IMR-90 (cell line): ENCODE data around the gene CAPN9. TPM values are rescaled to one million over a fixed set of nuclear protein-coding genes. Genes with fewer than 3 reads are reported as not detected.

Source experiments
- ATAC-seq: fragments of 200-7000 bp; cut with Tn5 transposase; 2 replicates; pipeline ENCODE4 v1.9.1; 2020; ENCODE audit warnings: low read depth, mild to moderate bottlenecking, moderate library complexity
- BruUV-seq: library from RNA; stranded (reverse); fragments of 400-500 nt; replicated peaks from 2 replicates; lab custom pipeline; 2021; lab: Mats Ljungman, UMichigan
- CTCF ChIA-PET: fragments of 300-600 bp; formaldehyde crosslinking; extraction: SDS; loops from one replicate; lab custom pipeline; 2021; ENCODE audit warnings: antibody characterized with exemption; lab: Yijun Ruan, JAX
- POLR2A ChIA-PET: fragments of 300-600 bp; sonication (Branson Sonifier 250); formaldehyde crosslinking; loops from one replicate; lab custom pipeline; 2022; ENCODE audit warnings: antibody characterized with exemption; ENCODE audit not compliant: unreplicated experiment; lab: Charles Lee
- DNase-seq: peaks from one replicate; pipeline ENCODE4 v3.0.0; 2013
- H2AFZ ChIP-seq: replicated peaks from 2 replicates; pipeline ENCODE3; 2013; ENCODE audit warnings: low read length, mild to moderate bottlenecking; ENCODE audit not compliant: poor library complexity
- H2AK5ac ChIP-seq: 2 replicates; pipeline ENCODE4 v1.6.1; 2013; ENCODE audit warnings: low read depth, low read length, inconsistent platforms
- H2AK9ac ChIP-seq: replicated peaks from 2 replicates; pipeline ENCODE3; 2013; ENCODE audit warnings: mild to moderate bottlenecking, low read depth, low read length, moderate library complexity; ENCODE audit not compliant: poor library complexity
- H2BK120ac ChIP-seq: 2 replicates; pipeline ENCODE4 v1.6.1; 2013; ENCODE audit warnings: low read depth, low read length, inconsistent platforms
- H2BK15ac ChIP-seq: 3 replicates; pipeline ENCODE4 v1.6.1; 2013; ENCODE audit warnings: low read depth, low read length, inconsistent platforms
- H2BK20ac ChIP-seq: 2 replicates; pipeline ENCODE4 v1.6.1; 2013; ENCODE audit warnings: low read depth, mild to moderate bottlenecking, inconsistent platforms, low read length, moderate library complexity
- H2BK5ac ChIP-seq: 2 replicates; pipeline ENCODE4 v1.6.1; 2013; ENCODE audit warnings: mild to moderate bottlenecking, low read depth, low read length, inconsistent platforms; ENCODE audit not compliant: poor library complexity, severe bottlenecking
- H3K14ac ChIP-seq: replicated peaks from 2 replicates; pipeline ENCODE4 v1.6.1; 2013; ENCODE audit warnings: low read depth, low read length, inconsistent platforms
- H3K18ac ChIP-seq: 2 replicates; pipeline ENCODE4 v1.6.1; 2013; ENCODE audit warnings: low read depth, low read length, control low read depth
- H3K23ac ChIP-seq: 2 replicates; pipeline ENCODE4 v1.6.1; 2013; ENCODE audit warnings: low read depth, low read length, inconsistent platforms
- H3K27ac ChIP-seq: 2 replicates; pipeline ENCODE4 v1.5.1; 2013; ENCODE audit warnings: mild to moderate bottlenecking, control low read depth, low read length; ENCODE audit not compliant: insufficient read depth
- H3K27me3 ChIP-seq: 2 replicates; pipeline ENCODE4 v1.6.1; 2013; ENCODE audit warnings: low read length; ENCODE audit not compliant: control insufficient read depth, insufficient read depth
- H3K36me3 ChIP-seq: 2 replicates; pipeline ENCODE4 v1.6.1; 2013; ENCODE audit warnings: low read length, mixed read lengths; ENCODE audit not compliant: control insufficient read depth, insufficient read depth
- H3K4ac ChIP-seq: 2 replicates; pipeline ENCODE4 v1.6.1; 2013; ENCODE audit warnings: low read depth, low read length, inconsistent platforms
- H3K4me1 ChIP-seq: 2 replicates; pipeline ENCODE4 v1.6.1; 2013; ENCODE audit warnings: low read length, mixed read lengths; ENCODE audit not compliant: control insufficient read depth, insufficient read depth
- H3K4me2 ChIP-seq: 2 replicates; pipeline ENCODE4 v1.6.1; 2013; ENCODE audit warnings: low read depth, mild to moderate bottlenecking, control low read depth, low read length, moderate library complexity
- H3K4me3 ChIP-seq: 2 replicates; pipeline ENCODE4 v1.5.1; 2013; ENCODE audit warnings: low read depth, mild to moderate bottlenecking, control low read depth, low read length, moderate library complexity; ENCODE audit not compliant: insufficient read depth
- H3K56ac ChIP-seq: 2 replicates; pipeline ENCODE4 v1.6.1; 2013; ENCODE audit warnings: low read length, inconsistent platforms; ENCODE audit not compliant: insufficient read depth; ENCODE audit errors: extremely low read depth
- H3K79me1 ChIP-seq, 2 experiments: 2 replicates each; pipeline ENCODE4 v1.6.1; 2013; ENCODE audit warnings: low read length in 2 of 2, inconsistent platforms in 1 of 2, low read depth in 1 of 2
- H3K9ac ChIP-seq: 2 replicates; pipeline ENCODE4 v1.6.1; 2013; ENCODE audit warnings: low read depth, low read length, control low read depth
- H3K9me1 ChIP-seq: 2 replicates; pipeline ENCODE4 v1.6.1; 2013; ENCODE audit warnings: low read length, inconsistent platforms; ENCODE audit not compliant: insufficient read depth
- H3K9me3 ChIP-seq: 2 replicates; pipeline ENCODE4 v1.6.1; 2013; ENCODE audit warnings: low read length; ENCODE audit not compliant: control insufficient read depth, insufficient read depth
- H4K20me1 ChIP-seq: 2 replicates; pipeline ENCODE4 v1.6.1; 2013; ENCODE audit warnings: low read length, inconsistent platforms; ENCODE audit not compliant: insufficient read depth
- H4K5ac ChIP-seq: 2 replicates; pipeline ENCODE4 v1.6.1; 2013; ENCODE audit warnings: mild to moderate bottlenecking, low read depth, low read length, control low read depth
- H4K8ac ChIP-seq, 2 experiments: 2 replicates each; pipeline ENCODE4 v1.6.1; 2013; ENCODE audit warnings: low read depth in 2 of 2, low read length in 2 of 2, control low read depth in 1 of 2, inconsistent platforms in 1 of 2
- H4K91ac ChIP-seq: 2 replicates; pipeline ENCODE4 v1.6.1; 2013; ENCODE audit warnings: low read depth, low read length, inconsistent platforms; ENCODE audit not compliant: insufficient read depth
- BHLHE40 ChIP-seq: fragments of 150-350 bp; IDR thresholded peaks from 2 replicates; pipeline ENCODE4 v1.6.1; 2016; ENCODE audit warnings: mild to moderate bottlenecking, low read depth, low read length
- MXI1 ChIP-seq: IDR thresholded peaks from 2 replicates; pipeline ENCODE4 v1.6.1; 2012; ENCODE audit warnings: low read depth, mild to moderate bottlenecking, low read length, moderate library complexity, borderline replicate concordance
- NFE2L2 ChIP-seq: fragments of 150-350 bp; IDR thresholded peaks from 2 replicates; pipeline ENCODE4 v1.6.1; 2016; ENCODE audit warnings: low read depth, mild to moderate bottlenecking, low read length
- RCOR1 ChIP-seq: IDR thresholded peaks from 2 replicates; pipeline ENCODE4 v1.6.1; 2012; ENCODE audit warnings: mild to moderate bottlenecking, low read length, improper control_type of control experiment; ENCODE audit not compliant: insufficient replicate concordance
- WGBS, 2 experiments: methylation state at CpG; one replicate each; pipeline versions ENCODE4 v1.1.5 to v1.1.7; 2013; ENCODE audit warnings: missing lambda C conversion rate in 2 of 2; ENCODE audit not compliant: insufficient read length in 1 of 2; ENCODE audit errors: extremely low coverage in 2 of 2; 5-methylcytosine and 5-hydroxymethylcytosine counted together
- dilution Hi-C: fragments of 300-500 bp; cut with HindIII; formaldehyde crosslinking; loops from one replicate; pipeline ENCODE4 v1.14.3; 2018; ENCODE audit warnings: low sequenced_read_pairs; ENCODE audit not compliant: unreplicated experiment
- in situ Hi-C: fragments of 300-500 bp; cut with MboI; formaldehyde crosslinking; loops from 3 replicates; pipeline ENCODE4 v1.14.3; 2019; ENCODE audit warnings: low sequenced_read_pairs, inconsistent platforms, mixed read lengths
- intact Hi-C: fragments of 100-400 bp; cut with micrococcal nuclease; formaldehyde crosslinking; loops from 2 replicates; pipeline ENCODE4 v1.10.0; 2022
- polyA plus RNA-seq, 3 experiments: library from polyadenylated mRNA; depleted of rRNA; stranded (reverse); fragments of >200 nt; gene quantifications; 2 replicates each; pipeline ENCODE4 v1.2.3, GENCODE V29; 2012; ENCODE audit warnings: low replicate concordance in 1 of 3
- total RNA-seq: library from RNA; depleted of rRNA; stranded (reverse); fragments of >200 nt; gene quantifications from 2 replicates; pipeline ENCODE4 v1.2.3, GENCODE V29; 2012
- TF ChIP-seq, protein P1 (sequence below): fragments of 150-350 bp; IDR thresholded peaks from 2 replicates; pipeline ENCODE4 v1.6.1; 2017; ENCODE audit warnings: mild to moderate bottlenecking, antibody characterized with exemption, low read length, low read depth
- TF ChIP-seq, protein P2 (sequence below): fragments of 150-350 bp; IDR thresholded peaks from 2 replicates; pipeline ENCODE4 v1.6.1; 2016; ENCODE audit warnings: low read depth, mild to moderate bottlenecking, low read length, moderate library complexity, borderline replicate concordance

The CAPN9 gene
- total and polyA plus RNA-seq, 2 of the 4 experiments (the other 2 are of a cell fraction), result not detected

- in situ Hi-C loops, result loop anchor here (5.0 kb wide), 1 partner anchor 415 kb away; no protein-coding TSS in a partner anchor
- WGBS, 2 experiments, result 72% methylated on average over 4 of the region's 13 CpGs; no CpG with 5 or more reads in 1 of the 2 experiments
- POLR2A ChIA-PET, result no interaction called here
- DNase-seq (no peak), ATAC-seq (no peak)
- Histone ChIP-seq H2AK5ac (no peak overlapping the region), H3K79me1 (no peaks in the 10 kb centered on the region), H3K27ac (no peak overlapping the region), H3K56ac (no peak overlapping the region), H3K14ac (no peak overlapping the region), H3K9ac (no peak overlapping the region), H4K91ac (no peak overlapping the region), H3K27me3 (no peaks in the 10 kb centered on the region), H4K5ac (no peak overlapping the region), H2BK20ac (no peak overlapping the region), H4K8ac (no peak overlapping the region), H3K4me3 (no peak overlapping the region), H2BK120ac (no peak overlapping the region), H3K18ac (no peak overlapping the region), H3K4ac (no peak overlapping the region), H3K9me3 (no peaks in the 10 kb centered on the region), H4K20me1 (no peaks in the 10 kb centered on the region; the same call in 1 of the 2 replicates), H3K4me2 (no peak overlapping the region), H2BK5ac (no peak overlapping the region), H3K4me1 (no peaks in the 10 kb centered on the region), H3K23ac (no peak overlapping the region), H2AFZ (no peak overlapping the region), H2BK15ac (no peak overlapping the region), H2AK9ac (no peak overlapping the region), H3K9me1 (no peaks in the 10 kb centered on the region), H3K36me3 (no peaks in the 10 kb centered on the region)
- intact Hi-C loops, result no loop called here
- BruUV-seq, result no TSS peak
- TF ChIP-seq, protein P1, sequence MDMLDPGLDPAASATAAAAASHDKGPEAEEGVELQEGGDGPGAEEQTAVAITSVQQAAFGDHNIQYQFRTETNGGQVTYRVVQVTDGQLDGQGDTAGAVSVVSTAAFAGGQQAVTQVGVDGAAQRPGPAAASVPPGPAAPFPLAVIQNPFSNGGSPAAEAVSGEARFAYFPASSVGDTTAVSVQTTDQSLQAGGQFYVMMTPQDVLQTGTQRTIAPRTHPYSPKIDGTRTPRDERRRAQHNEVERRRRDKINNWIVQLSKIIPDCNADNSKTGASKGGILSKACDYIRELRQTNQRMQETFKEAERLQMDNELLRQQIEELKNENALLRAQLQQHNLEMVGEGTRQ, result no peak
- no peak for TF ChIP-seq RCOR1
- TF ChIP-seq, protein P2, sequence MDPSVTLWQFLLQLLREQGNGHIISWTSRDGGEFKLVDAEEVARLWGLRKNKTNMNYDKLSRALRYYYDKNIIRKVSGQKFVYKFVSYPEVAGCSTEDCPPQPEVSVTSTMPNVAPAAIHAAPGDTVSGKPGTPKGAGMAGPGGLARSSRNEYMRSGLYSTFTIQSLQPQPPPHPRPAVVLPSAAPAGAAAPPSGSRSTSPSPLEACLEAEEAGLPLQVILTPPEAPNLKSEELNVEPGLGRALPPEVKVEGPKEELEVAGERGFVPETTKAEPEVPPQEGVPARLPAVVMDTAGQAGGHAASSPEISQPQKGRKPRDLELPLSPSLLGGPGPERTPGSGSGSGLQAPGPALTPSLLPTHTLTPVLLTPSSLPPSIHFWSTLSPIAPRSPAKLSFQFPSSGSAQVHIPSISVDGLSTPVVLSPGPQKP, result no peak
- no peak for TF ChIP-seq NFE2L2
- TF ChIP-seq MXI1, result no peak
- TF ChIP-seq BHLHE40, result no peak
- dilution Hi-C loops, result no loop called here
- CTCF ChIA-PET, result interaction anchor here (0.9 to 2.4 kb wide), 6 partner anchors 10 to 668 kb away, joined by 3 to 20 read pairs (median 4); no protein-coding TSS in a partner anchor
Measured at GRCh38 chr1:230797376-230797920, 50.3 kb downstream of the CAPN9 start.
